ENCODE results near the gene ELL. TPM values are rescaled to one million over a fixed set of nuclear protein-coding genes. Genes with fewer than 3 reads are reported as not detected.

Gene ELL
- total and polyA plus RNA-seq, 2 experiments from 2014 or later: 11.3 to 20.1 TPM

DNA sequence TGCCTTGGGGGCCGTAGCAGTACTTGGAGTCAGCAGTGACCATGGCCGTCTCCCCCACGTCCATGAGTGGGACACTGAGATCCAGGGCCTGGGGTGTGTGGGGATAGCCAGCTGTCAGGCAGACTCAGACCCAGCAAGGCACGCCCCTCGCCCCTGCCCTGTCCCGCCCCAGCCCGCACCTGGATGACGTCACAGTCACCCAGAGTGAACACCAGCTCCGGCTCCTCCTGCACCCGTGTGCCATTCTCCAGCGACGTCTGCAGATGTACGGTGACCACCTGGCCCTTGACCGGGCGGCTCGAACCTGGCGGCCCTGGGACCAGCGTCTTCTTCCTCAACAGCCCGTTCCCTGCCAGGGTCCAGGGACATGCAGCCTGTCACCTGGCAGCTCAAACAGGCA lies 17.5 kb upstream of the ELL start (continued):
- TF ChIP-seq ZNF462 (CRISPR knock-in tag; IDR thresholded peaks at IDR 0.05) (no peak), POLR2AphosphoS5 (IDR thresholded peaks at IDR 0.05; ENCODE audit: low read depth) (no peak)

DNA sequence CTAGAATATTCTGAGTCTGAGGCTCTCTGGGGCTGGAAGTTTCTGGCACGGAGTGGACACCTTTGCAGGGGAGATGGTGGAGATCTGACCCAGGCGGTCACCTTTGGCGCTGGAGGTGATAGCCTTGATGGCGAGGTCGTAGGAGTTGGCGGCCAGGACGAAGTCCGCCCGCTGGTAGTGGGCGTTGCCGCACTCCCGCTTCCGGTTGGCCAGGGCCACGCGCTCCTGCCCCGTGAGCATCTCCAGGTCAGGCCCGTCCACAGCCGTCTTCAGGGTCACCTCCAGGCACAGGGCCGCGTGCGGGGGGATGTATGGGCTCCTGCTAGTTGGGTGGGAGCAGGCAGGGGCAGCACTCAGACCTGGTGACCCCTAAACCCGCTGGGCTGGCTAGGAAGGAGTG lies 16.2 kb upstream of the ELL start:
- ATAC-seq: no peak
- Histone ChIP-seq H3K9me2 (ENCODE audit: insufficient read depth) (no peaks in the 10 kb centered on the region), H3F3A (replicated peaks; ENCODE audit: low read depth) (peaks cover 19% of the 10 kb centered on the region), H3K4me1 (ENCODE audit: insufficient read depth) (no peaks in the 10 kb centered on the region), H3K27me3 (ENCODE audit: insufficient read depth) (no peaks in the 10 kb centered on the region), H3K79me2 (replicated peaks; ENCODE audit: insufficient read depth) (peaks cover 9% of the 10 kb centered on the region), H3K4me2 (no peak overlapping the region), H3K36me3 (ENCODE audit: insufficient read depth) (peaks cover 19% of the 10 kb centered on the region), H2AFZ (no peak overlapping the region), H4K20me1 (replicated peaks; ENCODE audit: insufficient read depth) (no peaks in the 10 kb centered on the region; the same call in 1 of the 2 replicates), H3K27ac (ENCODE audit: low read depth) (no peak overlapping the region), H3K4me3 (no peak overlapping the region)
- Mint-ChIP-seq H3K27ac (no peak overlapping the region), H3K36me3 (ENCODE audit: low read depth) (peaks cover 73% of the 10 kb centered on the region), H3K4me3 (no peak overlapping the region), H3K27me3 (ENCODE audit: insufficient read depth, low read depth, poor library complexity) (peaks cover 7% of the 10 kb centered on the region), H3K9me3 (no peaks in the 10 kb centered on the region; the same call in 2 of the 3 replicates), H3K4me1 (peaks cover 3% of the 10 kb centered on the region; the same call in 1 of the 3 replicates)
- TF ChIP-seq REST (IDR thresholded peaks at IDR 0.05; ENCODE audit: unreplicated experiment): no peak
- no peak for TF ChIP-seq ETS1 (IDR thresholded peaks at IDR 0.05)
- TF ChIP-seq POLR2AphosphoS5 (IDR thresholded peaks at IDR 0.05; ENCODE audit: low read depth): no peak
- TF ChIP-seq NANOG (IDR thresholded peaks at IDR 0.05; ENCODE audit: borderline replicate concordance): no peak
- TF ChIP-seq EZH2 (IDR thresholded peaks at IDR 0.05; ENCODE audit: low read depth, unreplicated experiment): no peak
- TF ChIP-seq ZNF331 (CRISPR knock-in tag; IDR thresholded peaks at IDR 0.05; ENCODE audit: low read depth): no peak
- TF ChIP-seq JUNB (IDR thresholded peaks at IDR 0.05; ENCODE audit: unreplicated experiment): no peak
- no peak for DNase-seq (ENCODE audit: low spot score)
